ENCODE results near the gene SFMBT1.

- TF ChIP-seq CTCF (IDR thresholded peaks at IDR 0.05): no peak
- TF ChIP-seq POLR2A (IDR thresholded peaks at IDR 0.05): no peak
Observed at GRCh38 chr3:53032609-53033008, 13.3 kb downstream of the SFMBT1 start.
